ENCODE results near the gene GMDS.

Gene GMDS

GRCh38 chr6:1825277-1825676 is 420.1 kb downstream of the GMDS start:
- H3K4me3 ChIP-seq (ENCODE audit: low read depth, low read length), result no peak overlapping the region
- no peak for TF ChIP-seq CTCF (IDR thresholded peaks at IDR 0.05; ENCODE audit: insufficient read depth, low read depth, low read length, missing control alignments)
- no peak for DNase-seq (ENCODE audit: low read depth)

GRCh38 chr6:1821513-1822183 is 423.8 kb downstream of the GMDS start:
- H3K4me3 ChIP-seq (ENCODE audit: low read depth, low read length), result no peak overlapping the region
- no peak for TF ChIP-seq CTCF (IDR thresholded peaks at IDR 0.05; ENCODE audit: insufficient read depth, low read depth, low read length, missing control alignments)
- DNase-seq (ENCODE audit: low read depth), result peak; percentile 51

GRCh38 chr6:1821164-1821512 is 424.3 kb downstream of the GMDS start:
- no peak overlapping the region for H3K4me3 ChIP-seq (ENCODE audit: low read depth, low read length)
- DNase-seq (ENCODE audit: low read depth), result no peak
- no peak for TF ChIP-seq CTCF (IDR thresholded peaks at IDR 0.05; ENCODE audit: insufficient read depth, low read depth, low read length, missing control alignments)

- no peak for DNase-seq (ENCODE audit: low read depth)
- no peak for TF ChIP-seq CTCF (IDR thresholded peaks at IDR 0.05; ENCODE audit: insufficient read depth, low read depth, low read length, missing control alignments)
- no peak overlapping the region for H3K4me3 ChIP-seq (ENCODE audit: low read depth, low read length)
Observed at GRCh38 chr6:1820714-1821113, 424.7 kb downstream of the GMDS start.

GRCh38 chr6:1820165-1820564 is 425.2 kb downstream of the GMDS start:
- DNase-seq (ENCODE audit: low read depth), result no peak
- TF ChIP-seq CTCF (IDR thresholded peaks at IDR 0.05; ENCODE audit: insufficient read depth, low read depth, low read length, missing control alignments), result no peak
- no peak overlapping the region for H3K4me3 ChIP-seq (ENCODE audit: low read depth, low read length)

GRCh38 chr6:1819007-1819406 is 426.4 kb downstream of the GMDS start:
- TF ChIP-seq CTCF (IDR thresholded peaks at IDR 0.05; ENCODE audit: insufficient read depth, low read depth, low read length, missing control alignments), result no peak

More at GRCh38 chr6:1819007-1819406, 426.4 kb downstream of the GMDS start:
- no peak for DNase-seq (ENCODE audit: low read depth)
- H3K4me3 ChIP-seq (ENCODE audit: low read depth, low read length), result no peak overlapping the region
